Activated CD8-positive, alpha-beta memory T cell treated with anti-CD3 and anti-CD28 coated beads for 36 hours (primary cell): ENCODE data around the gene ARHGAP6. TPM values are rescaled to one million over a fixed set of nuclear protein-coding genes. Genes with fewer than 3 reads are reported as not detected.

Experiments
- CTCF ChIA-PET: fragments of 350-600 bp; sonication (Branson Sonifier 250); formaldehyde crosslinking; loops from one replicate; lab custom pipeline; 2021; ENCODE audit warnings: antibody characterized with exemption; lab: Charles Lee
- POLR2A ChIA-PET: fragments of 350-600 bp; sonication (Branson Sonifier 250); formaldehyde crosslinking; loops from one replicate; lab custom pipeline; 2021; ENCODE audit warnings: antibody characterized with exemption; lab: Charles Lee
- total RNA-seq, 2 experiments: library from RNA; stranded (reverse); gene quantifications; one replicate each; pipeline ENCODE4 v1.2.3, GENCODE V29; 2021

ARHGAP6 gene
- total RNA-seq, 2 experiments from 2014 or later: not detected

DNA sequence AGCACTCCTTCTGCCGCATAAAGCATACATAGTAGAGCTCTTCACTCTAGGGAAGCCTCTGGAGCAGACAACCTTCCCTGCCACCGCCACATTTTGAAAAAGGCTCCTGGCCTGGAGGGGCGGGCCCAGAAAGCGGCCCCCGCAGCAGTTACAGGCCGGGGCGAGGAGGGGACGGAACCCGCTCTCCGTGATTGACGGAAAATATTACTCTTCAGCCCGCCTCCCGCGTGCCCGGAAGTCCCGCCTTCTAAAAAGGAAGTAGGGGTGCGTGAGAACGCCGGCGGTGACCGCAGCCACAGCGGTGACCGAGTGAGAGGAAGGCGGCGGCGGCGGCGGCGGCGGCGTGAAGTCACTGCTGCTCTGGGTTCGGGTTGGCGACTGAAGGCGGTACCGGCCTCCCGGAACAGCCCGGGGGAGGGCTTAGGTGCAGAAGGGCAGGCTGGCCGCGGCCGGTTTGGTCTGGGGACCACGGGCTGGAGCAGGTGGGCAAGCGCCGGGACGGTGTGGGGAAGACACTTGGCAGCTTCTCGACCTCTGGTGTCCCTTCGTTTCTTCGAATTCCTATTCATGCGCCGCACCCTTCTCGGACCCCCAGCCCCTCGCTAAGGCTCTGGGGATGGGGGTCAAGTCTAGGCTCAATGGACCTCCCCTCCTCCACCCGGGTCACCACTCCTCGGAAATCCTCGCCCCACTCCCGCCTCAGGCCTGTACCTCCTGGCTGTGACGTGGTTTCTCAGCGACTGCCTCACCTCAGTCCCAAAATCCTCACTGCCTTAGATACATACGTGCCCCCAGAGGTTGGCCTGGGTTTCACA, 554.5 kb downstream of the ARHGAP6 start, which contains the start of gene HCCS:
TSS of gene HCCS (plus strand) at position 296 of the 815 bp plus-strand sequence. CDS start 729 bp downstream, outside the sequence.
- POLR2A ChIA-PET: no interaction called here
- CTCF ChIA-PET: interaction anchor here (0.6 kb wide), 1 partner anchor 32 kb away, joined by 3 read pairs; no protein-coding TSS in a partner anchor

DNA sequence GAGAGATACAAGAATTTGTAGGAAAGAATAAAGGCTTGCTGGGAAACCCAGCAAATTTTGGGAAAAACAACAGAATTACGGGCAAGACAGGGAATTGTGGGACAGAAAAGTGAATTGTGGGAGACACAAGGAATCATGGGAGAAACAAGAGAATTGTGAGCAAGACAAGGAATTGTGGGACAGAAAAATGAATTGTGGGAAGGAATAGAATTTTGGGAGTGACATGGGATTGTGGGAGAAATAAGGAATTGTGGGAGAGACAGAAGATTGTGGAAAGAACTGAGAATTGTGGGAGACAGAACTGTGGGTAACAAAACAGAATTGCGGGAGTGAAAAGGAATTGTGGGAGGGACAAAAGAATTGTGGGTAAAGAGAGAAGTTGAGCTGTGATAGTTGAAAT, 555.8 kb downstream of the ARHGAP6 start:
- ChIA-PET CTCF (no interaction called here), POLR2A (no interaction called here)

DNA sequence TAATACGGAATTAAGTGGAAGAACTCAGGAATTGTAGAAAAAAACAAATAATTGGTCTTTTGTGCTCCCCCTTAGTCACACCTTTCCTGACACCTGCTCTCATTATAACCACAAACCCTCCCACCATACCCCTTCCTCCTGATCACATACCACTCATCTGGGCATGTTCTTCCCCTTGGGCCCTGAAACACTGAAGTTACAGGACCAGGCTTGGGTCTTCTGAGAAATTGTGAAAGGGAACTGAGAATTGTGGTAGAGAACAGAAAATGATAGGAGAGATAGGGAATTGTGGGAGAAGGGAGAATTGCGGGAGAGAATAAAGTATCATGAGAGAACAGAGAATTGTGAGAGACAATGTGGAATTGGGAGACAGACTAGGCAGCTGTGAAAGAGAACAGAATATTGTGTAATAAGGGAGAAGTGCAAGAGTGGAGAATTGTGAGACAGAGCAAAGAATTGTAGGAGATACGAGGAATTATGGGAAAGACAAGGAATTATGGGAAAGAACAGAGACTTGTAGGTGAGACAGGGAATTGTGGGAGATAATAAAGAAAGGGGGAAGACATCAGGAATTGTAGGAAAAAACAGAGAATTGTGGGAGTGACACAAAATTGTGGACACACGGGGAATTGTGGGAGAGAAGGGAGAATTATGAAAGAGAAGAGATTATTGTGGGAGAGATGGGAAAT, 557.3 kb downstream of the ARHGAP6 start:
- CTCF ChIA-PET: no interaction called here
- POLR2A ChIA-PET: no interaction called here

GRCh38 chrX:11105080-11105479, 560.6 kb downstream of the ARHGAP6 start:
- ChIA-PET CTCF (no interaction called here), POLR2A (no interaction called here)

DNA sequence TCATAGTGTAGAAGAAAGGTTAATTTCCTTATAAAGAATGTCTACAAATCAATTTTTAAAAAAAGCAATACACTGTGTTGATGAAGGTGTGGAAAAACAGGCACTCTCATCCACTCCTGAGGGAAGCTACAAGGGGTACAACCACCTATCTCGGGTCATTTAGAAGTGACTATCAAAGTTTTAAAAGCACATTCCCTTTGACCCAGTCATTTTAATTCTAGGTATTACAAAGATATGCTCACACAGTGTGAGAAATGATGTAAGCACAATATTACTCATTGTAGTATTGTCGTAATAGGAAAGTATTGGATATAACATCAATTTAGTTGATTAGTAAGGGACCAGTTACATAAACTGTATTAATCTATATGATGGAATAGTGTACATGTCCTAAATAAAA, 562.0 kb downstream of the ARHGAP6 start:
- POLR2A ChIA-PET: no interaction called here

DNA sequence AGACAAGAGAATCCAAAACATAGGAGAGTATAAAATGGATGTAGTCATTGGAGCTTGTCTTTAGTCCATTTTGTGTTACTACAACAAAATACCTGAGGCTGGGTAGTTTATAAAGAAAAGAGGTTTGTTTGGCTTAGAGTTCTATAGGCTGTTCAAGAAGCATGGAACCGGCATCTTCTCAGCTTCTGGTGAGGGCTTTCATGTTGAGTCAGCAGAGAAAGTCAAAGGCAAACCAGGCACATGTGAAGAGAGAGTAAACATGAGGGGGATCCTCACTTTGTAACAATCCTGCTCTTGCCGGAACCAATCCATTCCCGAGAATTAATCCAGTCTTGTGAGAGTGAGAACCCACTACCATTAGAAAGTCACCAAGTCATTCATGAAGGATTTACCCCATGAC, 562.7 kb downstream of the ARHGAP6 start:
- POLR2A ChIA-PET: no interaction called here
- CTCF ChIA-PET: interaction anchor here (0.8 kb wide), 1 partner anchor 913 kb away, joined by 4 read pairs; no protein-coding TSS in a partner anchor

More for the DNA sequence above, 562.0 kb downstream of the ARHGAP6 start:
- CTCF ChIA-PET: no interaction called here

- ChIA-PET CTCF (no interaction called here), POLR2A (no interaction called here)
These were observed 565.3 kb downstream of the ARHGAP6 start for GRCh38 chrX:11100281-11101035.

DNA sequence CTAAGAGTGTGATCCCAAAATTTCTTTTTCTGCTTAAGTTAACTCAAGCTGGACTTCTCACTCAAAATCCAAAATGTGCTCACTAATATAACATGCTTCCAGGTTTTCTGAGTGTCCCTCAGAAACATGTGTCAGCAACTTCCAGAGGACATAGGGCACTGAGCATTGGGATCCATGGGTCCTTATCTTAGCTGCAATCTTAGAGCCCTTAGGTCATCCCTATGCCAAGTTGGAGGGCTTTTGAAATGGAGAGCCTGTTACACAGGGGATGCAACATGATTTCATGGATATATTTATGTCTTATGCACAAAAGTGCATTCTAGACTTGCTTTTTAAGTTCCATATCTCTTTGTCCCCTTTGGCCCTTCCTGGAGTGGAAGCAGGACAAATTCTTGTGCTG, 566.3 kb downstream of the ARHGAP6 start:
- ChIA-PET POLR2A (no interaction called here), CTCF (no interaction called here)

- CTCF ChIA-PET: no interaction called here
These were observed 567.8 kb downstream of the ARHGAP6 start for GRCh38 chrX:11097933-11098332.

GRCh38 chrX:11089802-11090201, 575.9 kb downstream of the ARHGAP6 start:
- POLR2A ChIA-PET: no interaction called here
- CTCF ChIA-PET: no interaction called here

More at GRCh38 chrX:11097933-11098332, 567.8 kb downstream of the ARHGAP6 start:
- POLR2A ChIA-PET: no interaction called here

Other genes with a start within 250 kb of the ARHGAP6 start
- 10 to 100 TPM; 29.8 to 31.0 TPM for gene MSL3, start 92.3 kb upstream of the ARHGAP6 start, total RNA-seq